C4-2B (cell line): Measurements from ENCODE around the gene CES2.

ENCODE experiments used
- CTCF ChIP-seq: fragments of 450-650 bp; conservative IDR thresholded peaks from 2 replicates; pipeline ENCODE4 v1.5.1; 2017; ENCODE audit warnings: mild to moderate bottlenecking
- ZFX ChIP-seq: fragments of 450-650 bp; IDR thresholded peaks from 2 replicates; pipeline ENCODE4 v1.6.1; 2017

GRCh38 chr16:66934138-66934838 lies 1.0 kb upstream of the CES2 start, which contains the start of gene CIAO2B:
- TF ChIP-seq CTCF (no peak), ZFX (peak; percentile 80; the same call in 1 of the 2 replicates)
